Neural cell (in vitro differentiated cells): ENCODE data around the gene HES3. TPM values are rescaled to one million over a fixed set of nuclear protein-coding genes. Genes with fewer than 3 reads are reported as not detected.

Experiments used
- H2AFZ ChIP-seq: fragments of 200-600, 300-800 bp; sonication (generic), shearing (Covaris generic); 2 replicates; pipeline ENCODE4 v1.6.0; 2014; ENCODE audit warnings: low read depth, mild to moderate bottlenecking, antibody characterized with exemption, low read length, moderate library complexity
- H3F3A ChIP-seq: fragments of 200-600 bp; shearing (Covaris generic); 2 replicates; pipeline ENCODE4 v1.6.1; 2016; ENCODE audit warnings: mild to moderate bottlenecking, moderate library complexity, mixed read lengths, antibody characterized with exemption, low read length; ENCODE audit not compliant: insufficient read depth, poor library complexity, severe bottlenecking
- H3K27ac ChIP-seq: fragments of 200-600, 300-800 bp; sonication (generic), shearing (Covaris generic); 2 replicates; pipeline ENCODE4 v1.5.1; 2014; ENCODE audit warnings: mild to moderate bottlenecking, low read length, moderate library complexity
- H3K27me3 ChIP-seq: fragments of 300-800, 200-600 bp; sonication (generic), shearing (Covaris generic); 2 replicates; pipeline ENCODE4 v1.6.0; 2014; ENCODE audit warnings: mild to moderate bottlenecking, low read depth, low read length, moderate library complexity; ENCODE audit not compliant: insufficient read depth
- H3K36me3 ChIP-seq: fragments of 300-800, 200-600 bp; sonication (generic), shearing (Covaris generic); 2 replicates; pipeline ENCODE4 v1.5.1; 2014; ENCODE audit warnings: mild to moderate bottlenecking, antibody characterized with exemption, low read length, moderate library complexity; ENCODE audit not compliant: insufficient read depth
- H3K4me2 ChIP-seq: fragments of 300-800, 200-600 bp; sonication (generic), shearing (Covaris generic); 2 replicates; pipeline ENCODE4 v1.6.0; 2014; ENCODE audit warnings: mild to moderate bottlenecking, low read length
- H3K4me3 ChIP-seq: fragments of 300-800, 200-600 bp; sonication (generic), shearing (Covaris generic); 2 replicates; pipeline ENCODE4 v1.5.1; 2014; ENCODE audit warnings: mild to moderate bottlenecking, low read length, moderate library complexity
- H3K79me2 ChIP-seq: fragments of 200-600 bp; shearing (Covaris generic); replicated peaks from 2 replicates; pipeline ENCODE4 v1.6.0; 2014; ENCODE audit warnings: mild to moderate bottlenecking, low read length, moderate library complexity; ENCODE audit not compliant: insufficient read depth
- H3K9ac ChIP-seq: fragments of 300-800, 200-600 bp; sonication (generic), shearing (Covaris generic); 2 replicates; pipeline ENCODE4 v1.6.1; 2016; ENCODE audit warnings: mild to moderate bottlenecking, low read length, mixed read lengths
- H3K9me2 ChIP-seq: fragments of 200-600 bp; shearing (Covaris generic); 2 replicates; pipeline ENCODE4 v1.6.1; 2016; ENCODE audit warnings: mild to moderate bottlenecking, low read length, mixed read lengths; ENCODE audit not compliant: insufficient read depth
- H3K9me3 ChIP-seq: fragments of 200-600, 300-800 bp; sonication (generic), shearing (Covaris generic); 2 replicates; pipeline ENCODE4 v1.6.1; 2016; ENCODE audit warnings: mild to moderate bottlenecking, mixed run types, low read length, moderate library complexity, mixed read lengths
- H4K20me1 ChIP-seq: fragments of 200-600 bp; shearing (Covaris generic); 2 replicates; pipeline ENCODE4 v1.6.1; 2016; ENCODE audit warnings: mild to moderate bottlenecking, mixed run types; ENCODE audit not compliant: insufficient read depth
- CTCF ChIP-seq: fragments of 450-650 bp; IDR thresholded peaks from 2 replicates; pipeline ENCODE4 v1.5.1; 2014; ENCODE audit warnings: antibody characterized with exemption, mild to moderate bottlenecking, moderate library complexity; ENCODE audit not compliant: poor library complexity, severe bottlenecking
- EP300 ChIP-seq: fragments of 450-650 bp; conservative IDR thresholded peaks from 2 replicates; pipeline ENCODE4 v1.6.1; 2014; ENCODE audit warnings: antibody characterized with exemption, mild to moderate bottlenecking, moderate library complexity; ENCODE audit not compliant: poor library complexity, severe bottlenecking
- EZH2 ChIP-seq: fragments of 200-600, 300-800 bp; shearing (Covaris generic), sonication (generic); IDR thresholded peaks from 2 replicates; pipeline ENCODE4 v1.6.1; 2014; ENCODE audit warnings: antibody characterized with exemption, low read length, borderline replicate concordance, mild to moderate bottlenecking; ENCODE audit not compliant: insufficient read depth, poor library complexity, severe bottlenecking
- MXI1 ChIP-seq: fragments of 450-650 bp; conservative IDR thresholded peaks from 2 replicates; pipeline ENCODE4 v1.6.1; 2014; ENCODE audit warnings: antibody characterized with exemption, mild to moderate bottlenecking; ENCODE audit not compliant: poor library complexity, severe bottlenecking
- POLR2AphosphoS5 ChIP-seq: IDR thresholded peaks from 2 replicates; pipeline ENCODE4 v1.6.1; 2012
- RAD21 ChIP-seq: fragments of 450-650 bp; conservative IDR thresholded peaks from 2 replicates; pipeline ENCODE4 v1.6.1; 2014; ENCODE audit warnings: antibody characterized with exemption, mild to moderate bottlenecking, moderate library complexity
- REST ChIP-seq: IDR thresholded peaks from 2 replicates; pipeline ENCODE4 v1.6.1; 2012; ENCODE audit warnings: borderline replicate concordance
- SMC3 ChIP-seq: fragments of 450-650 bp; conservative IDR thresholded peaks from 2 replicates; pipeline ENCODE4 v1.6.1; 2014; ENCODE audit warnings: antibody characterized with exemption, mild to moderate bottlenecking, moderate library complexity; ENCODE audit not compliant: poor library complexity
- TAF1 ChIP-seq: IDR thresholded peaks from 2 replicates; pipeline ENCODE4 v1.6.1; 2012; ENCODE audit warnings: low read depth
- polyA plus RNA-seq: library from polyadenylated mRNA; depleted of rRNA; stranded (reverse); fragments of >200 nt; gene quantifications from 2 replicates; pipeline ENCODE4 v1.2.3, GENCODE V29; 2014

Gene HES3
- polyA plus RNA-seq, 1 donor from 2014 or later = not detected

- no peaks in the 10 kb centered on the region for H3K79me2 ChIP-seq
- H3K9ac ChIP-seq = no peak overlapping the region
- H4K20me1 ChIP-seq = no peaks in the 10 kb centered on the region
- H3K9me3 ChIP-seq = no peaks in the 10 kb centered on the region
- no peaks in the 10 kb centered on the region for H3F3A ChIP-seq
- no peaks in the 10 kb centered on the region for H3K27me3 ChIP-seq
- H3K9me2 ChIP-seq = no peaks in the 10 kb centered on the region
- H3K36me3 ChIP-seq = no peaks in the 10 kb centered on the region
- TF ChIP-seq CTCF = no peak
- no peak for TF ChIP-seq MXI1
- TF ChIP-seq EP300 = no peak
- TF ChIP-seq RAD21 = no peak
- TF ChIP-seq EZH2 = no peak
- no peak for TF ChIP-seq POLR2AphosphoS5
- no peak for TF ChIP-seq SMC3
- TF ChIP-seq TAF1 = no peak
- TF ChIP-seq REST = no peak
- H3K4me3 ChIP-seq = no peak overlapping the region
- no peak overlapping the region for H3K4me2 ChIP-seq
- no peak overlapping the region for H2AFZ ChIP-seq
- no peak overlapping the region for H3K27ac ChIP-seq
These were observed 44.0 kb downstream of the HES3 start for GRCh38 chr1:6288026-6288425.

- no peaks in the 10 kb centered on the region for H3F3A ChIP-seq
- no peaks in the 10 kb centered on the region for H4K20me1 ChIP-seq
- no peak overlapping the region for H3K4me3 ChIP-seq
- H2AFZ ChIP-seq = no peak overlapping the region
- no peaks in the 10 kb centered on the region for H3K9me2 ChIP-seq
- no peaks in the 10 kb centered on the region for H3K36me3 ChIP-seq
- no peaks in the 10 kb centered on the region for H3K79me2 ChIP-seq
- no peak overlapping the region for H3K9ac ChIP-seq
- no peaks in the 10 kb centered on the region for H3K9me3 ChIP-seq
- no peak overlapping the region for H3K27ac ChIP-seq
- no peaks in the 10 kb centered on the region for H3K27me3 ChIP-seq
- TF ChIP-seq REST = no peak
- TF ChIP-seq RAD21 = no peak
- TF ChIP-seq SMC3 = no peak
- no peak for TF ChIP-seq CTCF
- H3K4me2 ChIP-seq = no peak overlapping the region
These were observed 44.7 kb downstream of the HES3 start for GRCh38 chr1:6288665-6289064.
